GM19372 (cell line): ENCODE data around the gene DSN1.

ENCODE experiments used
- ATAC-seq: cut with Tn5 transposase; IDR thresholded peaks from one replicate; pipeline ENCODE4 v1.9.1; 2021; ENCODE audit warnings: mild to moderate bottlenecking, low read depth, moderate library complexity; ENCODE audit not compliant: unreplicated experiment

DSN1 gene

DNA sequence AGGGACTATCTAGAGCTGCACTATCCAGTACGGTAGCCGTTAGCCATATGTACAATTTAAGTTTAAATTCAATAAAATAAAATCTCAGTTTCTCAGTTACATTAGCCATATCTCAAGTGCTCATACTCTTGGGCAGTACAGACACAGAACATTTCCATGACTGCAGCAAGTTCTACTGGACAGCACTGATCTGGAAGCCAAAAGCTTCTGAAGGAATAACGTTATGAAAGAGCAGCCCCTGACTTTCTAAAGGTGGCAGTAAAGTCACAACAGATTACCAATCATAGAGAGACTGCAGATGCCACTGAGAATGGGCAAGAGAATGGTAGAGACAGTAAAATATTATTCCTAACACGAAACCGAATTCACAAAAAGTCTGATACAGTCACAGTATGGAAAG lies 64.4 kb downstream of the DSN1 start:
- no peak for ATAC-seq

DNA sequence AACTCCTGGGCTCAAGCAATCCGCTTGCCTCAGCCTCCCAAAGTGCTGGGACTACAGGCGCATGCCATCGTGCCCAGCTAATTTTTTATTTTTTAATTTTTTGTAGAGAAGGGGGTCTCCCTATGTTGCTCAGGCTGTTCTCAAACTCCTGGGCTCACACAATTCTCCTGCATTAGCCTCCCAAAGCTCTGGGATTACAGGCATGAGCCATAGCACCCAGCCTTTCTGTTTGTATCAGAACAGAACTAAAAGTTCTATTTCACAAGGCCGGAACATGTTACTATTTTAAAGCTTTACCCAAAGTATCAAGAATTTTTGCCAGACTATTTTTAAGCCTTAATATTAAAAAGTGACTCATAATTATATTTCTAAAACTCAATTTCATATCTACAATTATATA lies 70.0 kb downstream of the DSN1 start:
- ATAC-seq = no peak
